Measurements from ENCODE around the gene POLR1F.

The POLR1F gene

GRCh38 chr7:19675816-19676215 is 33.0 kb downstream of the POLR1F start:
- TF ChIP-seq, protein P1, sequence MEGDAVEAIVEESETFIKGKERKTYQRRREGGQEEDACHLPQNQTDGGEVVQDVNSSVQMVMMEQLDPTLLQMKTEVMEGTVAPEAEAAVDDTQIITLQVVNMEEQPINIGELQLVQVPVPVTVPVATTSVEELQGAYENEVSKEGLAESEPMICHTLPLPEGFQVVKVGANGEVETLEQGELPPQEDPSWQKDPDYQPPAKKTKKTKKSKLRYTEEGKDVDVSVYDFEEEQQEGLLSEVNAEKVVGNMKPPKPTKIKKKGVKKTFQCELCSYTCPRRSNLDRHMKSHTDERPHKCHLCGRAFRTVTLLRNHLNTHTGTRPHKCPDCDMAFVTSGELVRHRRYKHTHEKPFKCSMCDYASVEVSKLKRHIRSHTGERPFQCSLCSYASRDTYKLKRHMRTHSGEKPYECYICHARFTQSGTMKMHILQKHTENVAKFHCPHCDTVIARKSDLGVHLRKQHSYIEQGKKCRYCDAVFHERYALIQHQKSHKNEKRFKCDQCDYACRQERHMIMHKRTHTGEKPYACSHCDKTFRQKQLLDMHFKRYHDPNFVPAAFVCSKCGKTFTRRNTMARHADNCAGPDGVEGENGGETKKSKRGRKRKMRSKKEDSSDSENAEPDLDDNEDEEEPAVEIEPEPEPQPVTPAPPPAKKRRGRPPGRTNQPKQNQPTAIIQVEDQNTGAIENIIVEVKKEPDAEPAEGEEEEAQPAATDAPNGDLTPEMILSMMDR (IDR thresholded peaks at IDR 0.05; ENCODE audit: insufficient read depth, low read length, poor library complexity, severe bottlenecking) = no peak
- Histone ChIP-seq H3K4me3 (replicated peaks; ENCODE audit: low read depth, low read length) (no peak overlapping the region), H3K36me3 (ENCODE audit: control insufficient read depth, insufficient read depth, low read length) (no peaks in the 10 kb centered on the region), H3K27me3 (replicated peaks; ENCODE audit: control insufficient read depth, insufficient read depth, low read length) (no peaks in the 10 kb centered on the region)
- DNase-seq (ENCODE audit: extremely low read depth, insufficient read length) = no peak

GRCh38 chr7:19674266-19674960 is 34.4 kb downstream of the POLR1F start:
- TF ChIP-seq, protein P1 (IDR thresholded peaks at IDR 0.05; ENCODE audit: insufficient read depth, low read length, poor library complexity, severe bottlenecking) = no peak
- Histone ChIP-seq H3K36me3 (ENCODE audit: control insufficient read depth, insufficient read depth, low read length) (no peaks in the 10 kb centered on the region), H3K4me3 (replicated peaks; ENCODE audit: low read depth, low read length) (no peak overlapping the region), H3K27me3 (replicated peaks; ENCODE audit: control insufficient read depth, insufficient read depth, low read length) (no peaks in the 10 kb centered on the region)
- DNase-seq (ENCODE audit: extremely low read depth, insufficient read length) = no peak

GRCh38 chr7:19670806-19671205 is 38.0 kb downstream of the POLR1F start:
- no peaks in the 10 kb centered on the region for H3K27me3 ChIP-seq (replicated peaks; ENCODE audit: control insufficient read depth, insufficient read depth, low read length)
- TF ChIP-seq, protein P1 (IDR thresholded peaks at IDR 0.05; ENCODE audit: insufficient read depth, low read length, poor library complexity, severe bottlenecking) = no peak
- H3K4me3 ChIP-seq (replicated peaks; ENCODE audit: low read depth, low read length) = no peak overlapping the region
- H3K36me3 ChIP-seq (ENCODE audit: control insufficient read depth, insufficient read depth, low read length) = no peaks in the 10 kb centered on the region
- DNase-seq (ENCODE audit: extremely low read depth, insufficient read length) = no peak

GRCh38 chr7:19665399-19666008 is 43.3 kb downstream of the POLR1F start:
- DNase-seq (ENCODE audit: extremely low read depth, insufficient read length) = no peak
- TF ChIP-seq, protein P1 (IDR thresholded peaks at IDR 0.05; ENCODE audit: insufficient read depth, low read length, poor library complexity, severe bottlenecking) = peak; percentile 44
- no peaks in the 10 kb centered on the region for H3K27me3 ChIP-seq (replicated peaks; ENCODE audit: control insufficient read depth, insufficient read depth, low read length)
- H3K36me3 ChIP-seq (ENCODE audit: control insufficient read depth, insufficient read depth, low read length) = no peaks in the 10 kb centered on the region
- H3K4me3 ChIP-seq (replicated peaks; ENCODE audit: low read depth, low read length) = no peak overlapping the region

GRCh38 chr7:19663816-19664462 is 44.9 kb downstream of the POLR1F start:
- Histone ChIP-seq H3K36me3 (ENCODE audit: control insufficient read depth, insufficient read depth, low read length) (no peaks in the 10 kb centered on the region), H3K27me3 (replicated peaks; ENCODE audit: control insufficient read depth, insufficient read depth, low read length) (no peaks in the 10 kb centered on the region), H3K4me3 (replicated peaks; ENCODE audit: low read depth, low read length) (no peak overlapping the region)
- DNase-seq (ENCODE audit: extremely low read depth, insufficient read length) = no peak
- TF ChIP-seq, protein P1 (IDR thresholded peaks at IDR 0.05; ENCODE audit: insufficient read depth, low read length, poor library complexity, severe bottlenecking) = no peak
